ENCODE measurements around the gene SLC35F4.
"Not testable (repeated sequence)": the region's sequence is repeated elsewhere in the genome, so short reads cannot be mapped to it uniquely, and the experiment has no call there.

SLC35F4 gene

DNA sequence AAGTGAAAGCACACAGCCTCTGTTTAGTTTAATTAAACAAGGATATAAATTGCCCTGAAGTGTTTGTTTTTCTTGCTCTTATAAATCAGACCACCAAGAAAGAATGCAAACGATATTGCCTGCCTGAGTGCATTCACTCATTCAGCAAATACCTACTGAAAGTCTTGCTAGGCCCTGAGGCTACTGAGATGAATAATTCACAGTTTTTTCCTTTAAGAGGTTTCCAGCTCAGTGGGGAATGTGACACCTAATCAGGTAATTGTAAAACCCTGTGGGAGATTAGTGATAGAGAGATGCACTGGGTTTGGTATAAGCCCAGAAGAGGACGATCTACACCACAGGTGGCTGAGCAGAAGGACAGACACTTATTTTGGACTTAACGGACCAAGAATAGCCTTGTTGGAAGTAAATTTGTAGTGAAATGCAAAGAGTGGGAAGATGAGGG is 151.4 kb downstream of the SLC35F4 start:
- H3K4me3 ChIP-seq (ENCODE audit: low read depth, low read length) = no peak overlapping the region
- H3K27ac ChIP-seq = no peak overlapping the region
- H3K36me3 ChIP-seq (replicated peaks) = no peaks in the 10 kb centered on the region
- H3K27me3 ChIP-seq (replicated peaks) = no peaks in the 10 kb centered on the region
- no peak for DNase-seq
- TF ChIP-seq, protein P1, sequence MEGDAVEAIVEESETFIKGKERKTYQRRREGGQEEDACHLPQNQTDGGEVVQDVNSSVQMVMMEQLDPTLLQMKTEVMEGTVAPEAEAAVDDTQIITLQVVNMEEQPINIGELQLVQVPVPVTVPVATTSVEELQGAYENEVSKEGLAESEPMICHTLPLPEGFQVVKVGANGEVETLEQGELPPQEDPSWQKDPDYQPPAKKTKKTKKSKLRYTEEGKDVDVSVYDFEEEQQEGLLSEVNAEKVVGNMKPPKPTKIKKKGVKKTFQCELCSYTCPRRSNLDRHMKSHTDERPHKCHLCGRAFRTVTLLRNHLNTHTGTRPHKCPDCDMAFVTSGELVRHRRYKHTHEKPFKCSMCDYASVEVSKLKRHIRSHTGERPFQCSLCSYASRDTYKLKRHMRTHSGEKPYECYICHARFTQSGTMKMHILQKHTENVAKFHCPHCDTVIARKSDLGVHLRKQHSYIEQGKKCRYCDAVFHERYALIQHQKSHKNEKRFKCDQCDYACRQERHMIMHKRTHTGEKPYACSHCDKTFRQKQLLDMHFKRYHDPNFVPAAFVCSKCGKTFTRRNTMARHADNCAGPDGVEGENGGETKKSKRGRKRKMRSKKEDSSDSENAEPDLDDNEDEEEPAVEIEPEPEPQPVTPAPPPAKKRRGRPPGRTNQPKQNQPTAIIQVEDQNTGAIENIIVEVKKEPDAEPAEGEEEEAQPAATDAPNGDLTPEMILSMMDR (IDR thresholded peaks at IDR 0.05; ENCODE audit: low read depth, low read length, missing control alignments) = no peak
- in situ Hi-C loops (cut with HindIII; ENCODE audit: low pct_ligation_motif_present, low sequenced_read_pairs) = no loop called here

DNA sequence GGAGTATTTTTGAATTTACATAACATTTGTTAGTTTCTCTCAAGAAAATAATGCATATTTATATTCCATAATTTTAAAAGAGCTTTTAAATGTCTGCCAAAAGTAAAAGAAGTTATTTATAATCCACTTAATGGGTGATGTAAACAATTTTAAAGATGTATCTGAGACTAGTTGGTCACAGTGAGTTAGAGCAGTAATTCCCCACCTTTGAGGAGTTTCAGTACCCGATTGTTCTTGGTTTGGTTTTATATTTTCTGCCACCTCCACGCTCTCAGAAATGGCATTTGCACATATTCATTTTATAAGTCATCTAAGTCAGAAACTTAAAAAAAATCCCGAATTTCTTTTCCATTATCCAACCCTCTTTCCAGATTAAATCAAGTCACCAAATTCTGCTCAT is 153.2 kb downstream of the SLC35F4 start:
- DNase-seq = no peak
- Histone ChIP-seq H3K27me3 (replicated peaks) (no peaks in the 10 kb centered on the region), H3K36me3 (replicated peaks) (no peaks in the 10 kb centered on the region), H3K27ac (no peak overlapping the region), H3K4me3 (ENCODE audit: low read depth, low read length) (no peak overlapping the region)
- TF ChIP-seq, protein P1 (IDR thresholded peaks at IDR 0.05; ENCODE audit: low read depth, low read length, missing control alignments) = no peak
- in situ Hi-C loops (cut with HindIII; ENCODE audit: low pct_ligation_motif_present, low sequenced_read_pairs) = no loop called here

DNA sequence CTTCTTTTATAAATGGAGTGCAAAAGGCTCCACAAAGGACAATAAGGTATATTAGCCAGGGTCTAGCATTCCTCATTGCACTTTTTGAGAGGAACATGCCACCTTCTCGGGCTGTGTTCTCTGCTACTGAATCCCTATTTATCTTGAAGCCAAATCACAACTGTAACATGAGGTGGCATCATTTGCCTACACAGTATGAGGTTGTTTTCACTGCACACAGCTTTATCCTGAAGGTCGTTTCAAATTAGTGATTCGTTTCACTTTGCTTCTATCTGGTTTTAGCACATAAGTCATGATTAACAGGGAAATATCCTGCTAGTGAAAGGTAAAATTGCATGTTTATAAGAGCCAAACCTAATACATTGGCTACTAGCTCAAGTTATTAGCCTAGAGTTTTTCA is 153.8 kb downstream of the SLC35F4 start:
- Histone ChIP-seq H3K27ac (no peak overlapping the region), H3K36me3 (replicated peaks) (no peaks in the 10 kb centered on the region), H3K27me3 (replicated peaks) (no peaks in the 10 kb centered on the region), H3K4me3 (ENCODE audit: low read depth, low read length) (no peak overlapping the region)
- DNase-seq = no peak
- in situ Hi-C loops (cut with HindIII; ENCODE audit: low pct_ligation_motif_present, low sequenced_read_pairs) = no loop called here
- TF ChIP-seq, protein P1 (IDR thresholded peaks at IDR 0.05; ENCODE audit: low read depth, low read length, missing control alignments) = no peak

DNA sequence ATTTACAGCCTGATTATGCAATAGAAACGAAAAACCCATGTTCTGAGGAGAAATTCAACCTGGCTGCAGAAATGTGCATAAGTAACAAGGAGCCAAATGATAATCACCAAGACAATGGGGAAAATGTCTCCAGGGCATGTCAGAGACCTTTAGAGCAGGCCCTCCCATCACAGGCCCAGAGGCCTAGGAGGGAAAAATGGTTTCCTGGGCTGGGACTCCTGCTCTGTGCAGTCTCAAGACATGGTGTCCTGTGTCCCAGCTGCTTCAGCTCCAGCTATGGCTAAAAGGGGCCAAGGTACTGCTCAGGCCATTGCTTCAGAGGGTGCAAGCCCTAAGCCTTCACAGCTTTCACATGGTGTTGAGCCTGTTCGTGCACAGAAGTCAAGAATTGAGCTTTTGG is 156.0 kb downstream of the SLC35F4 start:
- Histone ChIP-seq H3K27ac (no peak overlapping the region), H3K36me3 (replicated peaks) (no peaks in the 10 kb centered on the region), H3K27me3 (replicated peaks) (no peaks in the 10 kb centered on the region), H3K4me3 (ENCODE audit: low read depth, low read length) (no peak overlapping the region)
- TF ChIP-seq, protein P1 (IDR thresholded peaks at IDR 0.05; ENCODE audit: low read depth, low read length, missing control alignments) = no peak
- in situ Hi-C loops (cut with HindIII; ENCODE audit: low pct_ligation_motif_present, low sequenced_read_pairs) = no loop called here
- DNase-seq = no peak

DNA sequence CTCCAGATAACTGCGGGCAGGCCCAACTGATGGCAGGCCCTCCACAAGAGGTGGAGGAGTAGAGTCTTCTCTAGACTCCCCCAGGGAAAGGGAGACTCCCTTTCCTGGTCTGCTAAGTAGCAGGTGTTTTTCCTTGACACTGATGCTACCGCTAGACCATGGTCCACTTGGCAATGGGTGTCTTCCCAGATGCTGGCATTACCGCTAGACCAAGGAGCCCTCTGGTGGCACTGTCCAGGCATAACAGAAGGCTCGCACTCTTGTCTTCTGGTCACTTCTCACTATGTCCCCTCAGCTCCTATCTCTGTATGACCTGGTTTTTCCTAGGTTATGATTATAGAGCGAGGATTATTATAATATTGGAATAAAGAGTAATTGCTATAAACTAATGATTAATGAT is 156.8 kb downstream of the SLC35F4 start:
- TF ChIP-seq, protein P1 (IDR thresholded peaks at IDR 0.05; ENCODE audit: low read depth, low read length, missing control alignments) = peak; percentile 5
- H3K36me3 ChIP-seq (replicated peaks); H3K27ac ChIP-seq; H3K27me3 ChIP-seq (replicated peaks); in situ Hi-C loops (cut with HindIII; ENCODE audit: low pct_ligation_motif_present, low sequenced_read_pairs); DNase-seq; H3K4me3 ChIP-seq (ENCODE audit: low read depth, low read length): not testable (repeated sequence)

DNA sequence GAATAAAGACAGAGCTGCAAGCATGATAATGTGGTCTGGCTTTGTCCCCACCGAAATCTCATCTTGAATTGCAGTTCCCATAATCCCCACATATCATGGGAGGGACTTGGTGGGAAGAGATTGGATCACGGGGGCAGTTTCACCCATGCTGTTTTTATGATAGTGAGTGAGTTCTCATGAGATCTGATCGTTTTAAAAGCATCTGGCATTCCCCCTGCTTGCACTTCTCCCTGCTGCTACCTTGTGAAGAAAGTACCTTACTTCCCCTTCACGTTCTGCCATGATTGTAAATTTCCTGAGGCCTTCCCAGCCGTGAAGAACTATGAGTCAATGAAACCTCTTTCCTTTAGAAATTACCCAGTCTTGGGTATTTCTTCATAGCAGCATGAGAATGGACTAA is 158.7 kb downstream of the SLC35F4 start:
- TF ChIP-seq, protein P1 (IDR thresholded peaks at IDR 0.05; ENCODE audit: low read depth, low read length, missing control alignments) = no peak
- Histone ChIP-seq H3K36me3 (replicated peaks) (no peaks in the 10 kb centered on the region), H3K4me3 (ENCODE audit: low read depth, low read length) (no peak overlapping the region), H3K27ac (no peak overlapping the region), H3K27me3 (replicated peaks) (no peaks in the 10 kb centered on the region)
- in situ Hi-C loops (cut with HindIII; ENCODE audit: low pct_ligation_motif_present, low sequenced_read_pairs) = no loop called here
- no peak for DNase-seq
